PC-9 (cell line): ENCODE data around the gene KLK15. TPM values are rescaled to one million over a fixed set of nuclear protein-coding genes. Genes with fewer than 3 reads are reported as not detected.

Source experiments
- BruUV-seq: library from RNA; stranded (reverse); fragments of 400-500 nt; replicated peaks from 2 replicates; lab custom pipeline; 2021; lab: Mats Ljungman, UMichigan
- CTCF ChIA-PET: fragments of 300-600 bp; sonication (Branson Sonifier 250); formaldehyde crosslinking; loops from one replicate; lab custom pipeline; 2022; ENCODE audit warnings: antibody characterized with exemption; lab: Charles Lee
- POLR2A ChIA-PET: fragments of 300-600 bp; sonication (Branson Sonifier 250); formaldehyde crosslinking; loops from one replicate; lab custom pipeline; 2022; ENCODE audit warnings: antibody characterized with exemption; ENCODE audit not compliant: unreplicated experiment; lab: Charles Lee
- DNase-seq, 2 experiments: peaks; one replicate each; pipeline versions ENCODE4 v3.0.0 to v3.0.0-alpha.2; 2015 to 2022; ENCODE audit warnings: mixed read lengths in 1 of 2
- H2AFZ ChIP-seq: fragments of 200-600 bp; sonication (generic); 2 replicates; pipeline ENCODE4 v1.8.1; 2017; ENCODE audit warnings: antibody characterized with exemption
- H3F3A ChIP-seq: fragments of 200-600 bp; sonication (generic); 2 replicates; pipeline ENCODE4 v1.8.1; 2017; ENCODE audit warnings: antibody characterized with exemption, mild to moderate bottlenecking, low read depth; ENCODE audit not compliant: insufficient read depth
- H3K27ac ChIP-seq: fragments of 200-600 bp; sonication (generic); 2 replicates; pipeline ENCODE4 v1.6.1; 2016; ENCODE audit warnings: mixed run types
- H3K27me3 ChIP-seq: fragments of 200-600 bp; sonication (generic); 2 replicates; pipeline ENCODE4 v1.6.1; 2016; ENCODE audit warnings: low read depth, mixed run types; ENCODE audit not compliant: insufficient read depth
- H3K36me3 ChIP-seq: fragments of 200-600 bp; sonication (generic); 2 replicates; pipeline ENCODE4 v1.6.1; 2016; ENCODE audit warnings: low read depth, mixed run types
- H3K4me1 ChIP-seq: fragments of 200-600 bp; sonication (generic); replicated peaks from 2 replicates; pipeline ENCODE4 v1.6.1; 2016; ENCODE audit warnings: mixed run types; ENCODE audit not compliant: insufficient read depth
- H3K4me2 ChIP-seq: fragments of 200-600 bp; sonication (generic); 2 replicates; pipeline ENCODE4 v1.6.1; 2017; ENCODE audit warnings: mixed run types
- H3K4me3 ChIP-seq: fragments of 200-600 bp; sonication (generic); 2 replicates; pipeline ENCODE4 v1.6.1; 2016; ENCODE audit warnings: mixed run types
- H3K79me2 ChIP-seq: fragments of 200-600 bp; sonication (generic); 2 replicates; pipeline ENCODE4 v1.6.1; 2017; ENCODE audit warnings: low read depth, mixed run types
- H3K9me2 ChIP-seq: fragments of 200-600 bp; sonication (generic); 2 replicates; pipeline ENCODE4 v1.8.1; 2017; ENCODE audit warnings: mild to moderate bottlenecking; ENCODE audit not compliant: insufficient read depth
- H3K9me3 ChIP-seq: fragments of 200-600 bp; sonication (generic); 2 replicates; pipeline ENCODE4 v1.8.1; 2016; ENCODE audit warnings: low read depth; ENCODE audit not compliant: insufficient read depth
- H4K20me1 ChIP-seq: fragments of 200-600 bp; sonication (generic); 2 replicates; pipeline ENCODE4 v1.8.1; 2017; ENCODE audit not compliant: insufficient read depth
- EZH2 ChIP-seq: fragments of 200-600 bp; sonication (generic); IDR thresholded peaks from 2 replicates; pipeline ENCODE4 v1.8.0; 2017; ENCODE audit warnings: antibody characterized with exemption, low read depth
- intact Hi-C: fragments of 100-400 bp; cut with micrococcal nuclease; formaldehyde crosslinking; loops from one replicate; pipeline ENCODE4 v1.10.0; 2022; ENCODE audit not compliant: unreplicated experiment
- total RNA-seq: library from RNA; stranded (reverse); gene quantifications from 2 replicates; pipeline ENCODE4 v1.2.3, GENCODE V29; 2021
- TF ChIP-seq, protein P1 (sequence below): fragments of 200-600 bp; sonication (generic); conservative IDR thresholded peaks from 2 replicates; pipeline ENCODE4 v1.6.1; 2017; ENCODE audit warnings: mixed run types, antibody characterized with exemption, mild to moderate bottlenecking, moderate library complexity

The KLK15 gene
- total RNA-seq, 1 experiment from 2014 or later = not detected

DNA sequence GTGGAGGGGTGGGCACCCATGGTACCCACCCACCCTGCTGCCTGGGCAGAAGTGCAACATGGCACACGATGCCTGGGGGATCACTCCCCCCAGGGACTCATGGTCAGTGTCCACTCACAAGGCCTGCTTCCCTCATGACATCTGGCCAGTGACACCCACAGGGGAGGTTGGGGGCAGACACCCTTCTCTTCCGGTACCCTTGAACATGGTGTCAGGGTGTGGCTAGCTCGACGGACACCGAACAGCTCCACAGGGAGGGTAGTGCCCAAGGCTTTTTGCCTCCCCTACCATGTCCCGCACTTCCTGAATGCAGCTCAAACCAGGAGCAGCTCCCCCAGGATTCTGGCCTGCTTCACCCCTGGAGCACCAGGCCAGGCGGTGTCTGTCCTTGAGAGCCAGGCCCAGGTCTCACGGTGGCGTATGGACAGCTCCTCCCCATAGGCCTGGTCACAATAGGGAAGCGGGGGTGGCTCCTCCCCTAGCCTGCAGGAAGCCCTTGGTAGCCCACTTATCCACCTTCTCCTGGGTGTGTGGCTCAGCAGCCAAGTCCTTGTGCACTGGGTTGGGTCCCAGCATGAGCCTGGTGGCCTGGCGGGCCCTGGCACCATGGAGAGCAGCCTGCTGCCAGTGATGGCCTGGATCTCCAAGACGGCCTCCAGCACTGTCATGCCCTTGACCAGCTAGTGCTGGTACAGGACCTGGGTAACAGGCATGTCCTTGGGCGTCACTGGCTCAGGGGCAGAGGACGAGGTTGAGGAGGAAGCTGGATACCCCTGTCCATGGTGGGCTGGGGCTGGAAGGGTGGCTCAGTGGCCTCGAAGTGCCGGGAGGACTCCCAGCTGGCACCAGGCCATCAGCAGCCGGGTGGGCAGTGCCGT, 35.4 kb downstream of the KLK15 start:
- no peak overlapping the region for H3K4me3 ChIP-seq
- ChIA-PET POLR2A (no interaction called here), CTCF (no interaction called here)
- no peak overlapping the region for H3K27ac ChIP-seq
- H3K36me3 ChIP-seq = peaks cover 42% of the 10 kb centered on the region
- BruUV-seq = no TSS peak
- H3K27me3 ChIP-seq = no peaks in the 10 kb centered on the region
- intact Hi-C loops = no loop called here
- peaks cover 13% of the 10 kb centered on the region for H3K4me1 ChIP-seq
- H3K79me2 ChIP-seq = peaks cover 36% of the 10 kb centered on the region
- H3K9me3 ChIP-seq = no peaks in the 10 kb centered on the region
- H4K20me1 ChIP-seq = peaks cover 77% of the 10 kb centered on the region
- no peak for DNase-seq
- H2AFZ ChIP-seq = no peak overlapping the region
- TF ChIP-seq EZH2 = no peak
- TF ChIP-seq, protein P1, sequence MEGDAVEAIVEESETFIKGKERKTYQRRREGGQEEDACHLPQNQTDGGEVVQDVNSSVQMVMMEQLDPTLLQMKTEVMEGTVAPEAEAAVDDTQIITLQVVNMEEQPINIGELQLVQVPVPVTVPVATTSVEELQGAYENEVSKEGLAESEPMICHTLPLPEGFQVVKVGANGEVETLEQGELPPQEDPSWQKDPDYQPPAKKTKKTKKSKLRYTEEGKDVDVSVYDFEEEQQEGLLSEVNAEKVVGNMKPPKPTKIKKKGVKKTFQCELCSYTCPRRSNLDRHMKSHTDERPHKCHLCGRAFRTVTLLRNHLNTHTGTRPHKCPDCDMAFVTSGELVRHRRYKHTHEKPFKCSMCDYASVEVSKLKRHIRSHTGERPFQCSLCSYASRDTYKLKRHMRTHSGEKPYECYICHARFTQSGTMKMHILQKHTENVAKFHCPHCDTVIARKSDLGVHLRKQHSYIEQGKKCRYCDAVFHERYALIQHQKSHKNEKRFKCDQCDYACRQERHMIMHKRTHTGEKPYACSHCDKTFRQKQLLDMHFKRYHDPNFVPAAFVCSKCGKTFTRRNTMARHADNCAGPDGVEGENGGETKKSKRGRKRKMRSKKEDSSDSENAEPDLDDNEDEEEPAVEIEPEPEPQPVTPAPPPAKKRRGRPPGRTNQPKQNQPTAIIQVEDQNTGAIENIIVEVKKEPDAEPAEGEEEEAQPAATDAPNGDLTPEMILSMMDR = no peak
- H3F3A ChIP-seq = peaks cover 96% of the 10 kb centered on the region
- H3K4me2 ChIP-seq = no peak overlapping the region
- no peaks in the 10 kb centered on the region for H3K9me2 ChIP-seq

DNA sequence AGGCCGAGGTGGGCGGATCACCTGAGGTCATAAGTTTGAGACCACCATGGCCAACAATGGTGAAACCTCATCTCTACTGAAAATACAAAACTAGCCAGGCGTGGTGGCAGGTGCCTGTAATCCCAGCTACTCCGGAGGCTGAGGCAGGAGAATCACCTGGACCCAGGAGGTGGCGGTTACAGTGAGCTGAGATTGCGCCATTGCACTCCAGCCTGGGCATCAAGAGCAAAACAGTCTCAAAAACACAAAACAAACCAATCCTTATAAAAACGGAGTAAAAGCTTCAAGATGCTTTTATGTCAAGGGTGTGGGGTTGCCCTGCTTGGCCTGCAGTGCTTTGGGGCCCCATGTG, 36.0 kb downstream of the KLK15 start:
- Histone ChIP-seq H3K27me3 (no peaks in the 10 kb centered on the region), H3K27ac (no peak overlapping the region), H4K20me1 (peaks cover 71% of the 10 kb centered on the region), H3K9me3 (no peaks in the 10 kb centered on the region), H2AFZ (no peak overlapping the region), H3K4me1 (peaks cover 7% of the 10 kb centered on the region), H3K4me2 (no peak overlapping the region), H3F3A (peaks cover 95% of the 10 kb centered on the region), H3K4me3 (no peak overlapping the region), H3K79me2 (peaks cover 30% of the 10 kb centered on the region), H3K36me3 (peaks cover 37% of the 10 kb centered on the region), H3K9me2 (no peaks in the 10 kb centered on the region)
- DNase-seq = no peak
- POLR2A ChIA-PET = no interaction called here
- CTCF ChIA-PET = no interaction called here
- no peak for TF ChIP-seq EZH2
- TF ChIP-seq, protein P1 = no peak
- BruUV-seq = no TSS peak
- intact Hi-C loops = no loop called here

DNA sequence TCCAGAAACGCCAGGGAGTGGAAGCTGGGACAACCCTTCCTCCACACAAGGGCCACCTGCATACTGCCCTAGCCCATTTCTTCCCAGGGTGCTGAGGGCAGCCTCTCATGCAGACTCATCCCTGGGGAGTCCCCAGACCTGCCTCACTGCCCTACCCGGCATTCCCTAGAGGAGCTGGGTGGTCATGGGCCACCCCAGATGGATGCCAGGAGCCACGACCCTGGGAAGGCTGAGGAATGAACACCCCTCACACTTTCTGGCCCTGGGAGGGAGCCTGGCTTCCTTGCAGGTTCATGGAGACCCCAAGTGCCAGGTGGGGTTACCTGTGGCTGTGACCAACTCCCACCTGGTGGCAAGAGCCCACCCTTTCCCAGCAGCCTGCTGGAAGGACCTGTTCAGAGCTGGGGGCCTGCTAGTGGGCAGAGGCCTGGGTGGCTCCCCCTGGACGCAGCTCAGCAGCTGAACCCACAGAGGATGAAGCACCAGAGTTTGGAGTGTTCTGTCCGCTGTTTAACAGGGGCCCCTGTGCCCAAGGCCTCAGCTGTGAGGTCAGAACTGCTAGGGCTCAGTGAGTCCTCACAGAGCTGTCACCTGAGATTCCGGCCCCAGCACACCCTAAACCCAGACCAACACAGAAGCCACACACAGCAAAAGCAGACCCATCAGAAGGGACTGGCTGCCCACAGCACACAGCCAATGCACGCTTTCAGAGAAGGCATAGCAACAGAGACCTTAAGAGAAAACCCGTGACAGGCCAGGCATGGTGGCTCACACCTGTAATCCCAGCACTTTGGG, 36.5 kb downstream of the KLK15 start:
- no peaks in the 10 kb centered on the region for H3K9me2 ChIP-seq
- H3K27ac ChIP-seq = no peak overlapping the region
- intact Hi-C loops = no loop called here
- no peaks in the 10 kb centered on the region for H3K27me3 ChIP-seq
- no peak overlapping the region for H2AFZ ChIP-seq
- H3K9me3 ChIP-seq = no peaks in the 10 kb centered on the region
- peaks cover 65% of the 10 kb centered on the region for H4K20me1 ChIP-seq
- peaks cover 24% of the 10 kb centered on the region for H3K79me2 ChIP-seq
- TF ChIP-seq, protein P1 = no peak
- TF ChIP-seq EZH2 = no peak
- BruUV-seq = no TSS peak
- H3K36me3 ChIP-seq = peaks cover 32% of the 10 kb centered on the region
- DNase-seq = no peak
- H3K4me1 ChIP-seq = 0 out of 2 replicates have a peak, but pooled peaks cover 2% of the 10 kb centered on the region
- no peak overlapping the region for H3K4me2 ChIP-seq
- no peak overlapping the region for H3K4me3 ChIP-seq
- CTCF ChIA-PET = no interaction called here
- H3F3A ChIP-seq = peaks cover 91% of the 10 kb centered on the region
- POLR2A ChIA-PET = no interaction called here
